ENCODE results near the gene GULP1.

Gene GULP1

GRCh38 chr2:188426121-188426520 is 134.4 kb downstream of the GULP1 start:
- TF ChIP-seq GABPA (IDR thresholded peaks at IDR 0.05; ENCODE audit: low read depth) (no peak), SPI1 (IDR thresholded peaks at IDR 0.05; ENCODE audit: borderline replicate concordance, low read depth) (no peak), REST (IDR thresholded peaks at IDR 0.05; ENCODE audit: insufficient replicate concordance, low read depth) (no peak), POLR2AphosphoS5 (IDR thresholded peaks at IDR 0.05; ENCODE audit: low read depth) (no peak), CTCF (IDR thresholded peaks at IDR 0.05; ENCODE audit: insufficient read depth, low read length) (no peak)
- H3K27ac ChIP-seq (replicated peaks), result no peak overlapping the region
- H3K27me3 ChIP-seq (ENCODE audit: insufficient read depth, poor library complexity, severe bottlenecking), result no peaks in the 10 kb centered on the region
- DNase-seq (ENCODE audit: low read depth in 1 of 2, low spot score in 1 of 2), result no peak
- no peak overlapping the region for H3K4me3 ChIP-seq (replicated peaks; ENCODE audit: insufficient read depth, low read length)

GRCh38 chr2:188430705-188431104 is 139.0 kb downstream of the GULP1 start:
- H3K4me3 ChIP-seq (replicated peaks; ENCODE audit: insufficient read depth, low read length), result no peak overlapping the region
- H3K27ac ChIP-seq (replicated peaks), result no peak overlapping the region
- no peak for DNase-seq (ENCODE audit: low read depth in 1 of 2, low spot score in 1 of 2)
- TF ChIP-seq REST (IDR thresholded peaks at IDR 0.05; ENCODE audit: insufficient replicate concordance, low read depth) (no peak), POLR2AphosphoS5 (IDR thresholded peaks at IDR 0.05; ENCODE audit: low read depth) (no peak), GABPA (IDR thresholded peaks at IDR 0.05; ENCODE audit: low read depth) (no peak), CTCF (IDR thresholded peaks at IDR 0.05; ENCODE audit: insufficient read depth, low read length) (no peak), SPI1 (IDR thresholded peaks at IDR 0.05; ENCODE audit: borderline replicate concordance, low read depth) (no peak)
- no peaks in the 10 kb centered on the region for H3K27me3 ChIP-seq (ENCODE audit: insufficient read depth, poor library complexity, severe bottlenecking)

DNA sequence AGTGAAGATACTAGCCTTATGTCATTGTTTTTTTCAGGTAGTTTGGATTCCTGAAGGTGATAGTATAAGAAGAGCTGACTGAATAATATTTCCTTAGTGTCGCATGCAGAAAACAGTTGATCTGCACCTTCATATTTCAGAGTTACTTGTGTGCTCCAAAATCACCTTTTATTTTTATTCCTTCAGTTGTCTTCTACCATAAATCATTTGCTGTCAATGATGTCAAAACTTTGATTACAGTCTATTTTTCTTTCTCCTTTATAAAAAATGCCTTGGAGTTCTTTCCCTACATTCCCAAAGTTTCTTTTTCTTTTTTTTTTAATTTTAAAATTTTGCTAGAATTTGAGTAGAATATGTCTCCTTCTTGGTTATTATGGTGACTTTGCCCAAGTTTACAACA is 142.3 kb downstream of the GULP1 start:
- no peak overlapping the region for H3K4me3 ChIP-seq (replicated peaks; ENCODE audit: insufficient read depth, low read length)
- no peak for DNase-seq (ENCODE audit: low read depth in 1 of 2, low spot score in 1 of 2)
- TF ChIP-seq POLR2AphosphoS5 (IDR thresholded peaks at IDR 0.05; ENCODE audit: low read depth), result no peak
- TF ChIP-seq CTCF (IDR thresholded peaks at IDR 0.05; ENCODE audit: insufficient read depth, low read length), result no peak
- TF ChIP-seq REST (IDR thresholded peaks at IDR 0.05; ENCODE audit: insufficient replicate concordance, low read depth), result no peak
- no peak for TF ChIP-seq GABPA (IDR thresholded peaks at IDR 0.05; ENCODE audit: low read depth)
- H3K27ac ChIP-seq (replicated peaks), result no peak overlapping the region
- no peaks in the 10 kb centered on the region for H3K27me3 ChIP-seq (ENCODE audit: insufficient read depth, poor library complexity, severe bottlenecking)
